Hippocampal formation (tissue), 2 donors: ENCODE measurements around the gene NF2.
"Not testable (repeated sequence)": the region's sequence is repeated elsewhere in the genome, so short reads cannot be mapped to it uniquely, and the experiment has no call there.

Source experiments
- DNase-seq, 2 donors: peaks; one replicate each; lab custom pipeline; 2025; lab: John Stamatoyannopoulos, UW

Gene NF2

DNA sequence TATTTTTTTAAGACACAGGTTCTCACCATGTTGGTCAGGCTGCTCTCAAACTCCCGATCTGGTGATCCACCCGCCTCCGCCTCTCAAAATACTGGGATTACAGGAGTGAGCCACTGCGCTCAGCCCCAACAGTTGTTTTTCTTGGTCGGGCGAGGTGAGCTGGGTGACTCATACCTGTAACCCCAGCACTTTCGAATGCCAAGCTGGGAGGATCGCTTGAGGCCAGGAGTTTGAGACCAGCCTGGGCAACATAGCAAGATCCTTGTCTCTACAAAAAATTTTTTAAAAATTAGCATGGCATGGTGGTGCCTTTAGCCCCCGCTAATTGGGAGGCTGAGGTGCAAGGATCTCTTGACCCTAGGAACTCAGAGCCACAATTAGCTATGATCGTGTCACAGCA is 7.0 kb upstream of the NF2 start:
- DNase-seq = no peak

DNA sequence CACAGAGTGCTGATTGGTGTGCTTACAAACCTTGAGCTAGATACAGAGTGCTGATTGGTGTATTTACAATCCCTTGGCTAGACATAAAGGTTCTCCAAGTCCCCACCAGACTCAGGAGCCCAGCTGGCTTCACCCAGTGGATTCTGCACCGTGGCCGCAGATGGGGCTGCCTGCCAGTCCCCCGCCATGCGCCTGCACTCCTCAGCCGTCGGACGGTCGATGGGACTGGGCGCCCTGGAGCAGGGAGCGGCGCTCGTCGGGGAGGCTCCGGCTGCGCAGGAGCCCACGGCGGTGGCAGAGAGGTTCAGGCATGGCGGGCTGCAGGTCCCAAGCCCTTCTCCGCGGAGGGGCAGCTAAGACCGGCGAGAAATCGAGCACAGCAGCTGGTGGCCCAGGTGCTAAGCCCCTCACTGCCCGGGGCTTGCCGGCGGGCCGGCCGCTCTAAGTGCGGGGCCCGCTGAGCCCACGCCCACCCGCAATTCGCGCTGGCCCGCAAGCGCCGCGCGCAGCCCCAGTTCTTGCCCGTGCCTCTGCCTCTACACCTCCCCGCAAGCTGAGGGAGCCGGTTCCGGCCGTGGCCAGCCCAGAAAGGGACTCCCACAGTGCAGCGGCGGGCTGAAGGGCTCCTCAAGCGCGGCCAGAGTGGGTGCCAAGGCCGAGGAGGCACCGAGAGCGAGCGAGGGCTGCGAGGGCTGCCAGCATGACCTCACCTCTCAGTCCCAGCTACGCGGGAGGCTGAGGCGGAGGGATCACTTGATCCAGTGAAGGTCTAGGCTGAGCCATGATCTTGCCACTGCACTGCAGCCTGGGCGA is 5.4 kb upstream of the NF2 start:
- not testable (repeated sequence) for DNase-seq

DNA sequence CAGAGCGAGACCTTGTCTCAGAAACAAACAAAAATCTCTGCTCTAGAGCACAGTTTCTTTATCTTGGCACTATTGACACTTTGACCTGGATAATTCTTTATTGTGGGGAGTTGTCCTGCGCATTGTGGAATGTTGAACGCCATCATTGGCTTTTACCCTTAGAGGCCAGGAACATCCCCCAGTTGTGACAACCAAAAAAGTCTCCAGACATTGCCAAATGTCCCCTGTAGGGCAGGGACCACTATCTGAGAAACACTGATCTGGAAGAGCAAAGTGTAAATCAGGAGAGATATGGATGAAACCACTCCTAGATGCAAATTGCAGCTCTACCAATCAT is 4.8 kb upstream of the NF2 start:
- no peak for DNase-seq

DNA sequence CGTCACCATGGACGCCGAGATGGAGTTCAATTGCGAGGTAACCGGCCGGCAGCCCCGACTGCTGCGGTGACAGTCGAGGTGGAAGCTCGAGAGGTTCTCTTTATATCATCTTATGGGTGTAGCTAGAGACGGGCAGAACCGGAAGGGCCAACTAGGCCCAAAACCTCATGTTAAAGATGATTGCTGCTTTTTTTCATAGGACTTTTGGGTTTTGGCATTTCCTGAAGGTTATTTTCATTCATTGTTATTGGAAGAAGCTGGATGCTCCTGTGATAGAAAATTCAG is 585 bp downstream of the NF2 start:
- DNase-seq = no peak

DNA sequence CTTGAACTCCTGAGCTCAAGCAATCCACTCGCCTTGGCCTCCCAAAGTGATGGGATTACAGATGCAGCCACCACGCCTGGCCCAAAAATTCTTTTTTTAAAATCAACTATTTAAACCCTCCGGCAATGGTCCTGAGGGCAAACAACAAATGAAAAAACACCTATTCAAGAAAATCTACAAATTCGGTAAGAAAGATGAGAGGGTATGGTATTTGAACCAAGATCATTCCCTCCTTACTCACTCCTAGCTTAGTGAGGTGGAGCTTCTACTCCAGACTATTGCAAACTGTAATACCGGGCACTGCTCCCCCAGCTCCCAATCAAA is 2.1 kb downstream of the NF2 start:
- no peak for DNase-seq

DNA sequence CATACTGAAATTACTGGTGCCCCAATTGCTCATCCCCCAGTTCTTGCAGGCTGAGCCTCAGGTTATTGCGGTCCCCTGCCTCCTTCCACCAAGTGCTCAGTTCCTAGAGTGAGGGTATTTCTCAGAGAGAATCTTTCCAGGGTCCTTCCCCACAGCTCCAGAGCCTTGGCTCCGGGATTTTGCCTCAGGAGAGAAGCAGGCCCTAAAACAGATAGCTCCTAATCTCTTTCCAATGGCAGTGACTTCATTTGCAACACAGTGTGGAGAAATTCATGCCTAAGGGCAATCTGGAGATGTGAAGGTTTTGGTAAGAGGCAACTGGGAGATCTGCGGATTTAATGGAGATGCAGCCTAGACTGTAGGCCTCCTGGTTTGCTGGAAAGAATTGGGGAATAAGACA is 2.9 kb downstream of the NF2 start:
- DNase-seq = no peak

DNA sequence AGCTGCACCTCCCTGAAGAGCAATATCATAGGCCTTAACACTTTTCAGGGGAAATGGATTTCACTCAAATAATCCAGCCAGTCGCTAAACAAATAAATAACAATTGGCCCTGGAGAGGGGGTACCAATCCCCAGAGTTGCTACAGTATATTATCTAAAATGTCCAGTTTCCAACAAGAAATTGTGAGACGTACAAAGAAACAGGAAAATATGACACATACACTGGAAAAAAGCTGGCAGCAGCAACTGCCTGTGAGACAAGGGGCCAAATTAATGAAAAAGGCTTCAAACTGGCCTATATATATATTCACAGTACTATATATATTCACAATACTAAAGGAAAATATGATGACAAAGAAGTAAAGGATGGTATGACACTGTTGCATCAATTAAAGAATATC is 4.0 kb downstream of the NF2 start:
- no peak for DNase-seq

DNA sequence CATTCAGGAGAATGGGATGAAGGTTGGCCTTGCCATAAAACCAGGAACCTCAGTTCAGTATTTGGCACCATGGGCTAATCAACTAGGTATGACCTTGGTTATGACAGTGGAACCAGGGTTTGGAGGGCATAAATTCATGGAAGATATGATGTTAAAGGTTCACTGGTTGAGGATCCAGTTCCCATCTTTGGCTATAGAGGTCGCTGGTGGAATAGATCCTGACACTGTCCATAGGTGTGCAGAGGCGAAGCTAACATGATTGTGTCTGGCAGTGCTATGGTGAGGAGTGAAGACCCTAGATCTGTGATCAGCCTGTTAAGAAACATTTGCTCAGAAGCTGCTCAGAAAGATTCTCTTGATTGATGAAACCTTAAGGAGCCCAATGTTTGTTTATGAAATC is 5.7 kb downstream of the NF2 start:
- DNase-seq = no peak

DNA sequence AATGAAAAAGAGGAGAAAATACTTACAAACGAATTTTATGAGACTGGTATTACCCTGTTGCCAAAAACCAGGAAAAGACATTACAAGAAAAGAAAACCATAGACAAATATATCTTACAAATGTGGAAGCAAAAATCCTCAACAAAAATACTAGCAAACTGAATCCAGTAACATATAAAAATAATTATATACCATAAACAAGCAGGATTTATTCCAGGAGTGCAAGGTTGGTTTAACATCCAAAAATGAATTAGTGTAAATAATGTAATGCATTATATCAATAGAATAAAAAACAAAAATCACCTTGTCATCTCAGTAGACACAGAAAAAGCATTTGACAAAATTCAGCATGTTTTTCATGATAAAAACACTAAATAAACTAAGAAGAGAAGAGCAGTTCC is 7.3 kb downstream of the NF2 start:
- no peak for DNase-seq

DNA sequence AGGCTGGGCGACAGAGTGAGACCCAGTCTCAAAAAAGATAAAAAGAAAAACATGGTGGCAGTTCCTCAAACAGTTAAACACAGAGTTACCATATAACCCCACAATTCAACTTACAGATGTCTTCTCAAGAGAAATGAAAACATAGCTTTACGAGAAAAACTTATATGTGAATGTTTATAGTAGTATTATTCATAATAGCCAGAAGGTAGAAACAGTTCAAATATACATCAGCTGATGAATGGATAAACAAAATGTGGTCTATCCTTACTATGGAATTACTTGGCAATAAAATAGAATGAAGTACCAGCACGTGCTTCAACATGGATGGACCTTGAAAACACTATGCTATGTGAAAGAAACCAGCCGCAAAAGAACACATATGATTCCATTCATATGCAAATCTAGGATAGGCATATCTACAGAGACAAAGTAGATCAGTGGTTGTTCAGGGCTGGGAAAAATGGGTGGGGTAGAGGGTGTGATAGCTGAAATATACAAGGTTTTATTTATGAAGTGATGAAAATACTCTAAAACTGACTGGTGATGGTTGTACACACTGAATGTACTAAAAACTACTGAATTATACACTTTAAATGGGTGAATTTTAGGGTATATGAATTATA is 12.4 kb downstream of the NF2 start:
- no peak for DNase-seq

DNA sequence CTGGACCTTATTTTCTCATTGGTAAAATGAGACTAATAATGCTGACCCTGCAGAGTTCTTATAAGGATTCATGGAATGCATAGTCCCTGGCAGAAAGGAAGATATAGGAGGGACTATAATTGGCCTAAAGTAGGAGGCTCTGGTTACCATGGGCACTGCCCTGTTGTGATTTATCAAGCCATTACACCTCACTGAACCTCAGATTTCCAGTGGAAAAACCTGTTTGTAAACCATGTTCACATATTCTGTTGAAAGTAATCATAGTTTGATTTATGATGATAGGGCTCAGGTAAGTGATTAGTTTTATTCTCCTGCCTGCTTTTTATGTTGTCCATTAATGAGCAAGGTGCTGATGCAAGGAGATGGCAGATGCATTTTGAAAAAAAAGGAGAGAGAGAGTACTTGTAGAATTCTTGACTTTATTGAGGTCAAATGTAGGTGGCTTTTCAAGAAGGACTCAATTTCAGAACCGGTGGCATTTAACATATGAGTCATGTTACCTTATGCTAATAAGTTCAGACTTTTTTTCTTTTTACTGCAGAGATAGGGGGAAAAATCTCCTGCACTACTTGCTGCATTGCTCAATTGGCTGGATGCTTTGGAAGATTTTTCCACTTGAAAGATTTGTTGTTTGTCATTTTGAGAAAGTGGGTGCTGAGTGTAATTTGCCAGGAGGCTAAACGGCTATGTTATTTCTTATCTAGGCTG is 14.6 kb downstream of the NF2 start:
- DNase-seq = no peak

DNA sequence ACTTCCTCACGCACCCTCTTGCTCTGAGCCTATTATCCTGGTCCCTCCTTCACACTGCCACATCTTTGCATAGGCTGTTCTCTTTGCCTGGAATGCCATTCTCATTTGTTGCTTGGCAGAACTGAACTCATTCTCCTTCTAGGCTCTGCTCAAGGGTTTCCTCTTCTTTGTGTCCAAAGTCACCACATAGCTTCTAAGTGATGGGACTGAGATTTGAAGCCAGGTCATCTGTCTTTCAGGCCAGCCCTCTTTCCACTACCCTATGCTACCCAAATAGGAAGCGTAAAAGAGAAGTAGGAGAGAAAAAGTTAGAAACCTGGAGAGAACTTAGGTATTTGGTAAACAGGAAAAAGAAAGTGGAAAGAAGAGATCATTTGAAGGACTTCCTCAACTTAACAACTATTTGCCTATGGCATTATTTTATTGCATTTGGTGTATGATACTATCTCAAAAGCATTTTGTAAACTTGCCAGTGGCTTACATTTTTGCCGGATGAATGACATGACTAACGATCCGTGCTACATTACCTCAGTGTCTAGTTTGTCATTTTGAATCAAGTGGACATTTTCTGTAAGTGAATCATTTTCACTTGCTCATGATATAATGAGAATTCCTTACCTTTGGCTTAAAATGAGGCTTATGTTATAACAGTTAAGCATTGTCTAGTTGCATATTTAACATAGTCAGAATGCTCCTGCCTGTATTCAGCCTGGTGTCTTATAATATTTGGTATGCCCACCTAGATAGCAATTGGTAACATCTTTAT is 18.5 kb downstream of the NF2 start:
- DNase-seq = no peak

DNA sequence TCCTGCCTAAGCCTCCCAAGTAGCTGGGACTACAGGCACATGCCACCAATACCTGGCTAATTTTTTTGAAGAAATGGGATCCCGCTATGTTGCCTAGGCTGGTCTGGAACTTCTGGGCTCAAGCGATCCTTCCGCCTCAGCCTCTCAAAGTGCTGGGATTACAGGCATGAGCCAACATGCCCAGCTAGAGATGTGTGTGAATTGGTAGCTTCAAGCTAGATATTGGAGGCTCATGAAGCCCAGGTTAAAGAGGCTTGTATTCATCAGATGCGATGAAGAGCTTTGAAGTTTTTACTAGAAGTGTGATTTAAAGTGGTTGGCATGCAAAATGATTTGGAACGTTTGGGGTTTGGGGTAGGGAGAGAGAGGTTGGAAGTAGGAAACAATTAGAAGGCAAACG is 19.6 kb downstream of the NF2 start:
- DNase-seq = no peak

DNA sequence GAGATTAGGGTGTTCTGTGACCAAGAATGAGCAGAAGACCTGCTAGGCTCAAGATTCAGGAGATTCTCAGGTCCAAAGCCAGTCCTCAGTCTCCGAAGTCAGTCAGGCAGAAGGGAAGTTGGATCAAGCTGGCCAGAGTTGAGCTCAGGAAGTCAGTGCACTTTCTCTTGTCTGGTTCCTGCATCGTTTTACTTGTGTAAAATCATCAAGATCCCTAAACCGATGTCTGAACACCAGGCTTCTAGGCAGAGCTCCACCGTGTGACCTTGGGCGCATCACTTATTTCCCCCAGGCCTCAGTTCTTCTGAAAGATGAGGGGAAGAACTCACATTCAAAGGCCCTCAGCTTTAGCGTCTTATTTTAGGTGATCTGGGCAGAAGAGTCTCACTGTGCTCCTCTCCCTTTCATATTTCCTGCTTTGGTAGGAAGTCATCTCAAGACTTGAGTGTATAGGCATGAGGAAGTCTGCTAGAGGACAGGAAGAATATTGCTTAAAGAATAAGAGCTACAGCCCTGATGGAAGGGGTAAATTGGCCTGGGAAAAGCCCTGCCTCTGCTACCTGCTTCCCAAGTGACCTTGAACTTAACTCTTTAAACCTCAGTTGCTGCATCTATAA is 20.2 kb downstream of the NF2 start:
- DNase-seq = no peak

DNA sequence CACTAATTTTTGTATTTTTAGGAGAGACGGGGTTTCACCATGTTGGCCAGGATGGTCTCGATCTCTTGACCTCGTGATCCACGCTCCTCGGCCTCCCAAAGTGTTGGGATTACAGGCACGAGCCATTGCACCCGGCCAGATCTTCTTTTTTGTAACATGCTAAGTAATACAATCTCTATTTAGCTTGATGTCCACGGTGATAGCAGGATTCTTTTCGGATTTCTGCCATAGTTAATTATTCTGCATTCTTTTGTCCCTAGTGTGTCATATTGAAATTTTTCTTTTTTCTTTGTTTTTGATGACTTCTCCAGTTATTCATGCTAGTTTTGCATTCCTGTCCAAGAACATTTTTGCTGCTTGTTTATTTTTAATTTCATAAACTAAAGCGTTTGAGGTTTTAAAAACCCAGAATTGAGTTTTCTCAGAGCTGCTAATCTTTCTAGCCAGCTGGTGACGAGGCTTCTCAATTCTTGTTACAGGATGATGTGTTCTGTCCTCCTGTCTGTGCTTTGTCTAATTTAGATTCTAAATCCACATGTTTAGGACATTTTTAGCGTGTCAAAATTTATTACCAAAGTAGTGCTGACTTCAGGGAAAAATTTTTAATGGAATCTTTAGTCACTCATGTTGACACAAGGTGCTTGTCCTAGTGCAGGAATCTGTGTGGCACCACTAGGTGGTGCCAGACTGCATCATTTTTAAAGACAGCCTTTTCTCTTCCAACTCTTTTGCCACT is 21.8 kb downstream of the NF2 start:
- DNase-seq = peak; percentile 15 to 48

DNA sequence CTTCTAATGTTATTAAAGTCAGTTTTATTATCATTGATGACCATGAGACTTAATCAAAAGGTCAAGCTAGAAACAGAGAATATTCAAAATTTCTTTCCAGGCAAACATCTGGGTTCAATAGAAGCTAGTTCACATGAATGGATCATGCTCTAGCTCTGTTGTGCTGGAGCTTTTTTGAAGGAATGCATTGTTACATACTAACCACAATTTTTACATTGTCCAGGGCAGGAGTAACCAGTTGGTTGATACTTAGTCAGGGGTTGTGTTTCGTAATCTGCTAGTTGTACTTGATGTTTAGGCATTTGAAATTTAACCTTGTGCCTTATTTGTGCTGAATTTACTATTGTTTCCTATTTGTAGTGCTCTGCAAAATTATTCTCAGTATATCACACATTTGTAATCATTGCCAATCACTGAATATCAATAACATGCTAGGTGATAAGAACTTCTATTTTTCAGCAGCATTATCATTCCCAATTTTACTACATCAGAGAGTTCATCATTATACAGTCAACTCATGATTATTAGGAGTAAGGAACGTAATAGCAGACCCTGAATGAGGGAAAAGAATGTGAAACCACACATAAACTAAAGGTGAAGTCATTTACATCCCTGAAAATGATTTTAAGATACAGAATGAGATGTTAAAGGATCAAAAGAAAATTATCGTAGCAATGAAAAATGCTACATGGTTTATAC is 23.2 kb downstream of the NF2 start:
- DNase-seq = no peak

DNA sequence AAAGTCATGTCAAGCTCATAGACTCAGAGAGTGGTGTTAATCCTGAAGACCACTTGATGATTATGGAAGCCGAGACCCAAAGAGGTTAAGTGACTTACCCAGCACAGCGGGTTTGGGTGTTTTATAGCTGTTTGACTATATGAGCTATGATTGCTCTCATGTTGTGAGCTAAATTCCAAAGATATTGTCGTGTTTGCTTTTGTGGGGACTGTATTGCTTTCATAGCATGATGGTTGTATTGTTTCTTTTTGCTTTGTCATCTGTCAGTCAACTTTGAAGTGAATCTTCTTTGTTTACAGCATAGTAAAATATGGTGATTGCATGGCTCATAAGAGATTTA is 23.7 kb downstream of the NF2 start:
- DNase-seq = no peak

DNA sequence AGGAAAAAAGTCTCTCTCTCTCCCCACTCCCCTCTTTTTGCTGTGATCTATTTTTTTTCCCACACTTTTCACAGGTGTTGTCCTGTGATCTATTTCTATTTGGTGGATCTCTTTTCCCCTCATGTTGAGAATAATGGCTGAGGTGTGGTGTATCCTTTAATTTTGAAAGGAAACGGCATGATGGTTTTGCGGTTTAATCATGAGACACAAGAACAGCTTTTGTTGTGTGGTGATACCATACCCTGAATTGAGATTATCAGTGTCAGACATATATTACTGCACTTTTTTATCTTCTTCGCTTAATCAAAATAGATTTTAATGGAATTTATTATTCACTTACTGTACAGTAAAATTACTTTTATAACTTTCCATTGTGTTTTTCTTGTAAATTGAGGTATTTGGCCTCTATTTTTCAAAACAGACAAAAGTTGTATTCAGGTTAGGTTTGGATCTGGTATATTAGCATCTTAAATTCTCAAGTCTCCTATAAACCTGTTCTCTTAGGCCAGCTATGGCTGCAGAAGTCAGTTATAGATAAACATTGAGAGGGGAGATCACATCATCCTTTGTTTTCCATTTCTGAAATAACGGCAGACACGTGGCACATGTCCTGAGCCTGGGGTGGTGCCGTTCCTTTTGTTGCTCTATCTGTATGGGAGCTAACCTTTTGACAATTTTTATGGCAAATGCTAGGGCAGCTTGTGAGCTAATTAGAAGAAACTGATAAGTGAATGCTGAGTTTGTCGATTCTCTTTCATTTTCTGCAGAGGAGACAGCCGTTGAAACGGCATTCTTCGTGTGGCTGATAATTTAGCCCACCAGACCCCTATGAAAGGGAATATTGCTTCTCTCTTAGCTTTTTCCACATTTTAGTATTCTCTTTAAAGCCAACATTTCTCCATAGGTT is 25.8 kb downstream of the NF2 start:
- no peak for DNase-seq

DNA sequence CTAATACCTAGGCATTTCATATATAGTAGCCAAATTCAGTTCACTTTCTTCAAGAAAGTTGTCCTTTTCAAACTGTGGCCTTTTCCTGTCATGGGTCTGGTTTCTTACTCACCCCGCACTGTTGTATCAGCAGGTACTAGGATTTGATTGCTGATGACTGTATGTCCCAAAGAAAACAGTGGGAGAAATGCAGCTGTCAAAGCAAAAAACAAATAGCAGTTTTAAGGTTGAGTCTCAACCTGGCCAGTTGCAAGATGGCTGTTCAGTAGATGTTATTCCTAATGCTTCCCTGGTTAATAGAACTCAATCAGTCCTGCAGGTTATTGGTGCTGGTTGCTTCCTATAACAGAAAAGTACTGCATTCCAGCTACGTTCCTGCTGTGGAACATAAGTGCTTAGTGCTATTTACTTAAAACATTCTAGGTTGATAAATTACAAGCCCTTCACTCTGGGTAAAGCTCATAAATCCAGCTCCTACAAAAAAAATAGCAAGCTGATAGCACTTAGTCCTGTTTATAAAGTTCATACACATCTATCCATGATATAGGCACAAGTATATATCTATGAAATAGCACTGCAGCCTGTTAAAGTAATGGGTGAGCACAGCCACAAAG is 26.6 kb downstream of the NF2 start:
- DNase-seq = no peak

DNA sequence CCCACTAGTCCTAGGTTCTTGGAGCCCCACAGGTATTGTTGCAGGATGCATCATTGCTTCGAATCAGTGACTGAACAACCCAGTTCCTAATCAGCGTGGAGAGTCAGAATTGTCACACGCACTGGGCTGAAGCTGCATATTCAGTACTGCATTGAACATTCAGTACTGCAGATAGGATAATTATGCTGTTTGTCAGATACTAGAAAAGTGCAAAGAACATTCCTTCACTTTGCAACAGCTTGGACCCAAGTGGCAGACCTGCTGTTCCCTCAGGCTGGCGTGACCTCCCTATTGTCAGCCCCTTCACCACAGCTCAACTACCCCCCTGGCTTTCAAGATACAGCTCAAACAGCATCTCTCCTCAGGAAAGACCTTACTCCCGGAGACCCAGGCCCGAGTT is 27.6 kb downstream of the NF2 start:
- no peak for DNase-seq
